Measurements from ENCODE around the gene PRKAG2. TPM values are rescaled to one million over a fixed set of nuclear protein-coding genes. Genes with fewer than 3 reads are reported as not detected.

PRKAG2 gene
- total RNA-seq, 1 donor from 2014 or later: 22.0 TPM

DNA sequence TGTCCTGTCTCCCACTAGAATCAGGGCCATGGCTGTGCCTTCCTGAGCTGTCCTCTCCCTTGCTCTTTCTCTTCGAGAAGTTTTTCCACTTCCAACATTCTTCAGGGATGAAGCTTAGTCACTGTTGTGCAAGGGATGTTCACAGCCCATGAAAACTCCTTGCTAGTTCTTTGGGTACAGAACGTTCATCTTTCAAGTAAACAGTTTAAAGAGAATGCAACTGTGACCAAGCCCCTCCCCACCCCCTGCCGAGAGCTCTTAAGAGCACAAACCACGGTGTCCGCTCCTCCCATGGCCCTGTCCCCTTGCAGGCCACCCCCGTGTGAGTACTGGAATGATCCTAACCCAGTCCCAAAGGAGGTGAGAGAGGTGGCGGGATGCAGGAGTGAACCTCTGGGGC lies 196.1 kb downstream of the PRKAG2 start:
- no peak for DNase-seq (ENCODE audit: low read depth, low spot score)

DNA sequence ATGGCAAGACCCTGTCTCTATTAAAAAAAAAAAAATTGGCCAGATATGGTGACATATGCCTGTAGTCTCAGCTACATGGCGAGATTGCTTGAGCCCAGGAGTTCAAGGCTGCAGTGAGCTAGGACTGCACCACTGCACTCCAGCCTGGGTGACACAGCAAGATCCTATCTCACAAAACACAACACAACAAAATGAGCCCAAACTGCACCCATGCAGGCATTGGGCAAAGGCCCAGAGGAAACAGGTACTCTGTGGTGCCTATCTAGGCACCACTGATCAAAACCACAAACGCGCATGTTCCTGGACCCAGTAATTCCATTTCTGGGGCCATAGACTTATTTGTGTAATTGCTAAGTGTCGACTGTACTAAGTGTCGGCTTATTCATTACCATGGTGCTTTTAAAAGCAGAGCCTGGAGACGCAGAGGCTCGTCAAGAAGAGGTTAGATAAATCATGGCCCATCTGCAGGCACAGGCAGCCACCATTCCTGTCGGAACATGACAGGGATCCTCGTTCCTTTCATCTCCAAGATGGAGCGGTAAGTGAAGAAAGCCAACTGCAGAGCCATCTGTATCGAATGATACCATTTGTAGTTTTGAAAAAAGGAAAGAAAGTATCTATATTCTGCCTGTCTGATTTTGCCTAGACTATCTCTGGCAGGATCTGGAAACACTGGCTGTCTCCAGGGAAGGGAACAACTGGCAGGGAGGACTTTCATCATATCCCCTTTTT lies 196.9 kb downstream of the PRKAG2 start:
- DNase-seq (ENCODE audit: low read depth, low spot score): no peak

DNA sequence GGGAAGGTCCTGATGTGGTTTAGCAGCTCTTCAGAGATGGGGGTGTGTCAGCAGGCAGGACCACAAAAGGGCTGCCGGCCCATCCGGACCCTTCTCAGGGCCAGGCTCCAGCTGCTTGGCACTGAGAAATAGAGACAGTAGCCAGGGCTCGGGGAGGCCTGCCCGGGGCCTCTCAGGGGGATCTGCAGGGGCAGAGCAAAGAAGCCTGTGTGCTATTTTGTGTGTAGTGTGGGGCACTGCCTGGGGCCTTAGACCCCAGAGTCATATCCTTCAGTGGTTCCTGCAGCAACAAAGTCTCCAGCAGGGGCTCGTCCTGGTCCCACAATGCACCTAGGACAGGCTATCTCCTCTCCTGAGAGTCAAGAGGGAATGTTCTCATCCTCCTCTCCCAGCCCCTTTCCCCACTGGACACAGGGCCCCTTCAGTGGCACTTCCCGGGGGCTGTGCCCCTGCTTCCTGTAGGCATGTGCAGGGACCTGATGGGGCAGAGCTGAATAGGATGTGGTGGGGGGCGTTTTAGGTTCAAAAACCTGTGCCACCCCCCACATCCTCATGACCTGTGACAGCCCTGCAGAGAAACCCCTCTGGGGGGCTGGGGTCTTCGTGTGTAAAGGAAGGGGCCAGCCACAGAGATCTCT lies 197.7 kb downstream of the PRKAG2 start:
- no peak for DNase-seq (ENCODE audit: low read depth, low spot score)

DNA sequence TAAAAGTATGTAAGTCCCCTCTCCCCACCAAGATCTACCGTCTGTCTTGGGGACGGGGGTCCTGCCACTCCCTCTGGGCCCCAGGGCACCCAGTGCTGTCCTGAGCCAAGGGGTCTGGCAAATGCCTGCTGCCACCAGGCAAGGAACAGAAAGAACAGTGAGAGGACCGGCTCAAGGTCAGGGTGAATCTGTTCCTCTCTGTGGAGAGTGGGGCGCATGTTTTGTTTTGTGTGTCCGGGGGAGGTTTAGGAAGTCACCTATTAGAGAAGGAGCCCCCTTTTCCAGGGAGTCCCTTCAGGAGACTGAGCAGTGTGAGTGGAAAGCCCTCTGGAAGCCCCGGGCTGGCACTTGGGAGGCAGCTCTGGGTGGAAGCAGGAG lies 198.7 kb downstream of the PRKAG2 start:
- DNase-seq (ENCODE audit: low read depth, low spot score): no peak

DNA sequence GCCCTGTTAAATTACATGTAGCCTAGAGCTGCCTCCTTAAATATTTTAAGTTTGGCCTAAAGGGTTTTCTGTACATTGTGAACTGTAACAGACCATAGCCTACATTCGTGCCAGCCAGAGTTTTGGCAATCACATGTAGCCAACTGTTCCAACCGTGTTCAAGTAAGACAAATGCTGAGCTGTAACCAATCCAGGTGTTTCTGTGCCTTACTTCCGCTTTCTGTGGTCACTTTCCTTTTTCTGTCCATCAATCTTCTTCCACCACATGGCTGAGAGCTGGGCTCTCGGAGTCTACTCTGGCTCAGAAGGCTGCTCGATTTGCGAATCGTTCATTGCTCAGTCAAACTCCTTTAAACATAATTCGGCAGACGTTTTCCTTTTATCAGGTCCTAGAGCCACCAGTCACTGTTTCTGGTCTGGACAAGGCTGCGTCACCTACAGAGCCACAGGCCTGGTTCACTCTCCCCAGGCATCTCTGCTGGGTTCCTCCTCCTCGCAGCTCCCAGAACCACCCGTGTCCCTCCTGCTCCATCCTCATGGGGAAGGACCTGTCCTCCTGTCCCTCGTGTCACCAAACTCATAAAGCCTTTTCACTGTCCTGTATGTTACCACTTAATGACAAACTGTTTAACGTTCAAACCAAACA lies 199.2 kb downstream of the PRKAG2 start:
- DNase-seq (ENCODE audit: low read depth, low spot score): no peak

DNA sequence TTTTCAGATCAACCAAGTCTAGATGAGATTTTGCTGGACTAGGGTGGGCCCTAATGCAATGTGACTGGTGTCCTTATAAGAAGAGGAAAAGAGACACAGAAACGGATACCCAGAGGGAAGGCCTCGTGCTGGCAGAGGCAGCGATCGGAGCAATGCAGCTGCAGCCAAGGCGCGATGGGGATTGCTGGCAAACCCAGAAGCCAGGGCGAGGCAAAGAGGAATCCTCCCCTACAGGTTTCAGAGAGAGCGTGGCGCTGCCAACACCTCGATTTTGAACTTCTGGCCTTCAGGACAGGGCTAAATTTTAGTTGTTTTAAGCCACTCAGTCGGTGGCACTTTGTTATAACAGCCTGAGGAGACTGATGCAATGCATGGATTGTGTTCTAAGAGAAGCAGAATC lies 200.2 kb downstream of the PRKAG2 start:
- DNase-seq (ENCODE audit: low read depth, low spot score): no peak

GRCh38 chr7:151675196-151675920 lies 201.6 kb downstream of the PRKAG2 start:
- DNase-seq (ENCODE audit: low read depth, low spot score): no peak

GRCh38 chr7:151674161-151674920 lies 202.6 kb downstream of the PRKAG2 start:
- DNase-seq (ENCODE audit: low read depth, low spot score): no peak

DNA sequence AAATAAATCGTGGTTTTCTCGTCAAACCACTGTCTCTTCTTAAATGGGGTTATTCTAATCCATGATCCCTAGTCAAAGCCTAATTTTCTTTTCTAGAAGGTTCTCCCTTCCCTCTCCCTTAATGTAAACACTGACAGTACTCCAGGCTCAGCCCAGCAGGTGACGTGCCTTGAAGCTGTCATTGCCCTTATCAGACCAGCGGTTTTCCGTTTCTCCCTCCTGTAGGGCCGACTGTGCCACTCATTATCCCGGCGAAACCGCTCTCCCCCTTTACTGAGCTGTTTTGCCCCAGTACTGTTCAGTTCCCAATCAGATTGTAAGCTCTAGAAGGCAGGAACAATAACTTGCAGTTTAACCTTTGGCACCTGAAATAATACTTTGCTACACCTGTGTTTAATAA lies 203.7 kb downstream of the PRKAG2 start:
- no peak for DNase-seq (ENCODE audit: low read depth, low spot score)

- no peak for DNase-seq (ENCODE audit: low read depth, low spot score)
Measured at GRCh38 chr7:151672716-151673115, 204.2 kb downstream of the PRKAG2 start.

DNA sequence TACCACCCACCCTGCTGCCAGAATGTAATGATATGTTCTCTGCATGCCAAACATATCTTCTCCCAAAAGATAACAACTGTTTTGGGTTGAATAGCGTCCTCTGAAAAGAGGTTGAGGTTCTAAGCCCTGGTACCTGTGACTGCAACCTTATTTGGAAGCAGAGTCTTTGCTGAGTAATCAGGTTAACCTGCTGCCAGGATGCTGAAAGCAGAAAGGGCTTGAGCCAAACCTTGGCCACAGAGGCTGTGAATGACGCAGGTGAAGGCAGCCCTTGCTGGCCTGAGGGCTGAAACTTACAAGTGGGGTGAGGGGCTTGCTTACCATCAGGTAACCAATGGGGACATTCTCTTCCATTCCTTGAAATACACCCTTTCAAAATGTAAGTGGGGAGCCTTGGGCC lies 205.4 kb downstream of the PRKAG2 start:
- no peak for DNase-seq (ENCODE audit: low read depth, low spot score)

GRCh38 chr7:151669762-151670161 lies 207.2 kb downstream of the PRKAG2 start:
- DNase-seq (ENCODE audit: low read depth, low spot score): no peak

GRCh38 chr7:151666886-151667285 lies 210.0 kb downstream of the PRKAG2 start:
- DNase-seq (ENCODE audit: low read depth, low spot score): no peak

DNA sequence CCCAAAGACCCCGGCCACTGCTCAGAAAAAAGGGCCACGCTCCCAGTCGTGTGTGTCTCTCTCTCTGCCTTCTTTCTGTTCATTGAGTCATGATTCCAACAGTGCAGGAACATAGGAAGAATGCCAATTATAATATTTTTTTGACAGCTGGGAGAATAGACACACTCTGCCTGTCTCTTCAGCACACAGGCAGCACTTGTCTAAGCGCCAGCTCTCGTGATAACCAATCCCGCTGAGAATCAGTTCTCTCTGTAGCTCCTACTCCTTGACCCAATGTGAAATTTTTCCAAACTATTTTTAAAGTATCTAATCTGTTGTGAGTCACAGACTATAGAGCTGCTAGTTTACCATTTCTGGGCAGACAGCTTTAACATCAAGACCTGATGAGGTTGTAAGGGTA lies 211.5 kb downstream of the PRKAG2 start:
- no peak for DNase-seq (ENCODE audit: low read depth, low spot score)

GRCh38 chr7:151664268-151664667 lies 212.6 kb downstream of the PRKAG2 start:
- DNase-seq (ENCODE audit: low read depth, low spot score): no peak

DNA sequence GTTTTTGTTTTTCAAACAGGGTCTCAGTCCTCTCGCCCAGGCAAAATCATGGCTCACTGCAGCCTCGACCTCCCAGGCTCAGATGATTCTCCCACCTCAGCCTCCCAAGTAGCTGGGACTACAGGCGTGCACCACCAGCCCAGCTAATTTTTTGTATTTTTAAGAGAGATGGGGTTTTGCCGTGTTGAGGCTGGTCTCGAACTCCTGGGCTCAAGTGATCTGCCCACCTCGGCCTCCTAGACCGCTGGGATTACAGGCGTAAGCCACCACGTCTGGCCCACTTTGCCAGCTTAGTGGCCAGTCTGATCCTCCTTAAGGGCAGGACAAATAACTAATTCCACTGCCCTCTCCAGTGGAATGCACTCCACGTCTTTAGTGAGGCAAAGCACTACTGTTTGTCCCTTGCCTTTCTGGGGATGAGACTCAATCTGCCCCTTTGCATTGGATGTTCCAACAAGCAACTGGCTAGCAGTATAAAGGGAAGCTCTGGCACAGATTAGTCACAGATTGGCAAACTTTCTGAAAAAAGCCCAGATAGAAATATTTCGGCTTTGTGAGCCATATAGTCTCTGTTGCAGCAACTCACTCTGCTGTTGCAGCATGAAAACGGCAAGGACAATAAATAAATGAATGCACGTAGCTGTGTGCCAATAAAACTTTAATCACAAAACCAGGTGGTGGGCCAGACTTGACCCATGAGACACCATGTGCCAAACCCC lies 213.4 kb downstream of the PRKAG2 start:
- DNase-seq (ENCODE audit: low read depth, low spot score): no peak

GRCh38 chr7:151662251-151662826 lies 214.6 kb downstream of the PRKAG2 start:
- no peak for DNase-seq (ENCODE audit: low read depth, low spot score)

DNA sequence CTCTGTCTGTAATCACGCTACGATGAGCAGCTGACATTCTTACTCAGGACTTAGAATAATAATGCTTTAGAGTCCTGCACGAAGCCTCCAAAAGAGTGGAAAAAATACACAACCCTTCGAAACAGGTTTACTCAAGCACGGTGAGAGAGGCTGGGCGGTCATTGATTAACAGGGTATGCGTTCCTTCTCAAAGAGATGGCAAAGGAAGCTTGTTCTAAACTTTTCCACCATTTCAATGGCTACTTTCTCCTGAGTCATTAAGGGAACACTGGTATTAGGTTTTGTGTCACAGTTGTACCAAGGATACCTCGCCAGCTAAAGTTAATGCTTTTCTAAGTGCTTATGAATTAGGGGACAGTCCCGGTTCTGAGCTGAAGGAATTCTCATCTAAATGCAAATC lies 215.3 kb downstream of the PRKAG2 start:
- no peak for DNase-seq (ENCODE audit: low read depth, low spot score)

DNA sequence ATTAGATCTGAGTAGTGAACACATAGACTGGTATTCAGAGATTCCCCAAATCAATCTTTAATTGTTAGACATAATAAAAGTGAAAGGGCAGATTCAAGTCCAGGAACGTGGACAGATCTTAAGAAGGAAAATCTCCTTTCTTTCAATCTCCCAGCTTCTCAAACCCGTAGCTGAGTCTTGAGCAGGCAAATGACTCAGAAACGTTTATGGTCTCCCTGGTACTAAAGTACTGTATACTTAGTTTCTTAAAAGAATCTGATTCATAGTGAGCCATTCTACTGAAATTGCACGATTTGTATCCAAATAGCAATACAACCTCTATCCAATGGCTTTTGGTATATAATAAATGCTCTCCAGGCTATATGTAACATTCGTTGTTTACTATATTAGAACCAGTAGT lies 216.8 kb downstream of the PRKAG2 start:
- DNase-seq (ENCODE audit: low read depth, low spot score): no peak

GRCh38 chr7:151659219-151659618 lies 217.7 kb downstream of the PRKAG2 start:
- DNase-seq (ENCODE audit: low read depth, low spot score): no peak

Measured in pulmonary artery endothelial cell (primary cell).